ENCODE results near the gene FAM120A. TPM values are rescaled to one million over a fixed set of nuclear protein-coding genes. Genes with fewer than 3 reads are reported as not detected.
A peak's percentile ranks its signal among the peaks of the same experiment; 100 is the strongest.

Gene FAM120A
- total RNA-seq, 2 donors from 2014 or later, result 86.3 to 90.6 TPM

DNA sequence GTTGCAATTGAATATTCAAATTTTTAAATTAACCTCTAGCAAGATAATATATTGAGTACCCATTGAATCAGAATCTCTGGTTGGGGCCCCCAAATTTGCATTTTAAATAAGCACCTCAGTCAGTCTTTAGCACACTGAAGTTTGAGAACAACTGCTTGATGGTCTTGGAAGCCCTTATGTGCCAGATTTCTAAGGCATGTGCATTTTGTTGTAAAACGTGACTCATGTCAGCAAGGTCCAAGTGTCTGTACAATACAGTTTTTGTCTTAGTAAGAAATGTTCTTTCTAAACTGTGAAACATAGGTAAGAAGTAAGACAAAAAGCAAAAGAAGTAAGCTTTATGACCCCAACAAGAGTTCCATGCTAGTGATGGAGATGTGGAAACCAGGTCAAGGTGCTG lies 65.8 kb downstream of the FAM120A start:
- H3K4me3 ChIP-seq, result no peak overlapping the region
- H3K9me3 ChIP-seq, result no peaks in the 10 kb centered on the region
- H3K27ac ChIP-seq, result no peak overlapping the region
- no peaks in the 10 kb centered on the region for H3K36me3 ChIP-seq
- DNase-seq (ENCODE audit: low spot score), result no peak
- H3K27me3 ChIP-seq (replicated peaks; ENCODE audit: insufficient read depth), result no peaks in the 10 kb centered on the region
- H3K4me1 ChIP-seq (replicated peaks), result no peaks in the 10 kb centered on the region
- intact Hi-C loops (cut with DNase I), result no loop called here
- 26% methylated on average over 1 of the region's 1 CpG for WGBS
- TF ChIP-seq POLR2A (IDR thresholded peaks at IDR 0.05) (no peak), CTCF (IDR thresholded peaks at IDR 0.05) (no peak), POLR2AphosphoS5 (IDR thresholded peaks at IDR 0.05) (no peak)

- H3K9me3 ChIP-seq, result no peaks in the 10 kb centered on the region
- no peaks in the 10 kb centered on the region for H3K27me3 ChIP-seq (replicated peaks; ENCODE audit: insufficient read depth)
- no peak for DNase-seq (ENCODE audit: low spot score)
- no peaks in the 10 kb centered on the region for H3K4me1 ChIP-seq (replicated peaks)
- TF ChIP-seq CTCF (IDR thresholded peaks at IDR 0.05) (no peak), POLR2A (IDR thresholded peaks at IDR 0.05) (no peak), POLR2AphosphoS5 (IDR thresholded peaks at IDR 0.05) (no peak)
- H3K4me3 ChIP-seq, result no peak overlapping the region
- WGBS, result 92% methylated on average over 6 of the region's 6 CpGs
- no peaks in the 10 kb centered on the region for H3K36me3 ChIP-seq
- intact Hi-C loops (cut with DNase I), result no loop called here
- H3K27ac ChIP-seq, result no peak overlapping the region
These were observed 69.0 kb downstream of the FAM120A start for GRCh38 chr9:93520523-93520922.

- intact Hi-C loops (cut with DNase I), result no loop called here
- TF ChIP-seq POLR2A (IDR thresholded peaks at IDR 0.05) (no peak), CTCF (IDR thresholded peaks at IDR 0.05) (no peak), POLR2AphosphoS5 (IDR thresholded peaks at IDR 0.05) (no peak)
- Histone ChIP-seq H3K4me1 (replicated peaks) (peaks cover 2% of the 10 kb centered on the region), H3K27me3 (replicated peaks; ENCODE audit: insufficient read depth) (no peaks in the 10 kb centered on the region), H3K27ac (no peak overlapping the region), H3K36me3 (no peaks in the 10 kb centered on the region), H3K9me3 (no peaks in the 10 kb centered on the region), H3K4me3 (no peak overlapping the region)
- no peak for DNase-seq (ENCODE audit: low spot score)
- 46% methylated on average over 3 of the region's 3 CpGs for WGBS
These were observed 71.3 kb downstream of the FAM120A start for GRCh38 chr9:93522736-93523135.

DNA sequence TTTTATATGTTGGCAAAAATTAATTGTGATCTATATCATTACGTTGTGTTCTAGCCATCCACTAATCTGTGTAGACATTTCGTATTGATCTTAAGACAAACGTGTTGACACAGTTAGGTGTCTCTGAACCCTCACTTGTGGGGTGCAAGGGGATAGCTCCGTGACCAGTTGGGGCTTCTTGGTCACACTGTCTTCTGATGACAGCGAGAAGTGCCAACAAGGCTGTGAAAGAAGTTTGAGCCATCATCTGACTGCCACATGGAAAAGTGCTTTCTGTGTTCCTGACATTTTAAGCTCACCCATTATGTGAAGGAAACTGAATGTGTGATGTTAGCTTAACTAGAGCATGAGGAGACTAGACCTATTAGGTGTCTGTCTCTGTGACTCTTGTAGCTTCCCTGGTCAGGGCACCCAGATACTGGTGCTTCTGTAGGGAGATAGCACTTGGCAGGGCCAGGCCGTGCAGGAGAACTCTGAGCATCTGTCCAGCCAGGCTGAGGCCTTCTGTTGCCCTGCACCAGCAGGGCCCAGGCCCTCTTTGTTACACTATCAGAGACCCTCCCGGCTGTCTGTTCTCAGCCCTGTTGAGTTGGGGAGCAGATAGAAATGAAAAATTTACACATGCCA lies 72.1 kb downstream of the FAM120A start:
- intact Hi-C loops (cut with DNase I), result no loop called here
- peak overlapping the region in 1 of 2 donors; percentile 18 for H3K27ac ChIP-seq
- DNase-seq (ENCODE audit: low spot score), result no peak
- TF ChIP-seq POLR2AphosphoS5 (IDR thresholded peaks at IDR 0.05) (no peak), CTCF (IDR thresholded peaks at IDR 0.05) (no peak), POLR2A (IDR thresholded peaks at IDR 0.05) (no peak)
- H3K36me3 ChIP-seq, result no peaks in the 10 kb centered on the region
- H3K27me3 ChIP-seq (replicated peaks; ENCODE audit: insufficient read depth), result no peaks in the 10 kb centered on the region
- WGBS, result 74% methylated on average over 7 of the region's 7 CpGs
- H3K9me3 ChIP-seq, result no peaks in the 10 kb centered on the region
- H3K4me3 ChIP-seq, result no peak overlapping the region
- H3K4me1 ChIP-seq (replicated peaks), result peaks cover 2% of the 10 kb centered on the region

DNA sequence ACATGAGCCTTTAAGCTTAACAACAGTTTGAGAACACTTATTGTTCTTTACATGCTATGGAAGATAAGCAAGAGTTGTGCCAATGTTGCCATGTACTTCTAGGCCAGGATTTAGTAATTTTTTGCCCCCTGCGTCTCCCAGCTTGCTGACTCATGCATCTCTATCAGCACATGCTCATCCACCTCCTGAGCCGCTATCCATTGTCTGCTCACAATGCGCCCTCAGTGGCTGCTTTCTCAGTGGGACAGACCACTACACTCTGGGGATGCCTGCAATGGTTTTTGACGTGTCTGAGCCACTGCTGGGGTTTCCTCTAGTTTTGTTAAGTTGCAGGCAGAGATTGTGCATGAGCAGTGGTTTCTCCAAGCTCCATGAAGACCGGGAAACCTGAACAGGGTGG lies 74.0 kb downstream of the FAM120A start:
- no peaks in the 10 kb centered on the region for H3K27me3 ChIP-seq (replicated peaks; ENCODE audit: insufficient read depth)
- intact Hi-C loops (cut with DNase I), result no loop called here
- H3K36me3 ChIP-seq, result no peaks in the 10 kb centered on the region
- no peak overlapping the region for H3K27ac ChIP-seq
- TF ChIP-seq POLR2A (IDR thresholded peaks at IDR 0.05) (no peak), POLR2AphosphoS5 (IDR thresholded peaks at IDR 0.05) (no peak), CTCF (IDR thresholded peaks at IDR 0.05) (no peak)
- H3K4me3 ChIP-seq, result no peak overlapping the region
- no peak for DNase-seq (ENCODE audit: low spot score)
- H3K4me1 ChIP-seq (replicated peaks), result peaks cover 2% of the 10 kb centered on the region
- H3K9me3 ChIP-seq, result no peaks in the 10 kb centered on the region
- WGBS, result 79% methylated on average over 5 of the region's 5 CpGs

Data from prostate gland (tissue), 2 donors.